Mesenteric fat pad (tissue), 1 donor: ENCODE results near the gene ABCA13. TPM values are rescaled to one million over a fixed set of nuclear protein-coding genes. Genes with fewer than 3 reads are reported as not detected.

ENCODE experiments used
- DNase-seq: peaks from one replicate; pipeline ENCODE4 v3.0.0-alpha.2; 2020; ENCODE audit warnings: low spot score
- total RNA-seq: library from RNA; stranded (reverse); fragmentation: NEBNext Ultra II Directional; extraction: Animal tissue kit (Norgen Biotek cat#: 25700); gene quantifications from one replicate; pipeline ENCODE4 v1.2.1, GENCODE V29; 2021
- donor health status: DM: yes; HTN: yes; CAD: no.

ABCA13 gene
- total RNA-seq, 1 donor from 2014 or later = 0.67 TPM

DNA sequence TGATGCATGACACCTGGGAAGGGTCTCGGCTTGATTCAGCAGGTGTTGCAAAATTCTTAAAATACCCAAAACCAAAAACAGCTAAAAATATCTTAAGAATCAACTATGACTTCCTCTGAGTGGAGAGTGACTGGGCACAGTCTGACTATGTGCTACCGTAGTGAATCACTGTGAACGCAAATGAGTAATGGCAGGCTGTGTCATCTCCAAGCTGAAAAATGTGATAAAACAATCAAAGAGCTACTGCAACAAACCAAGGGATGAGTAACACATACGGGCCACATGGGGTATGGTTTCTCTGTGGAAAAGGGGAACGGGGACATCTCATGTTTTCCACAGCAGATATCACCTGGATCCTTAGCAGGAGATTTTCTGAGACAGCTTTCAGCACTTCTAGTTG lies 127.5 kb downstream of the ABCA13 start:
- DNase-seq = no peak

DNA sequence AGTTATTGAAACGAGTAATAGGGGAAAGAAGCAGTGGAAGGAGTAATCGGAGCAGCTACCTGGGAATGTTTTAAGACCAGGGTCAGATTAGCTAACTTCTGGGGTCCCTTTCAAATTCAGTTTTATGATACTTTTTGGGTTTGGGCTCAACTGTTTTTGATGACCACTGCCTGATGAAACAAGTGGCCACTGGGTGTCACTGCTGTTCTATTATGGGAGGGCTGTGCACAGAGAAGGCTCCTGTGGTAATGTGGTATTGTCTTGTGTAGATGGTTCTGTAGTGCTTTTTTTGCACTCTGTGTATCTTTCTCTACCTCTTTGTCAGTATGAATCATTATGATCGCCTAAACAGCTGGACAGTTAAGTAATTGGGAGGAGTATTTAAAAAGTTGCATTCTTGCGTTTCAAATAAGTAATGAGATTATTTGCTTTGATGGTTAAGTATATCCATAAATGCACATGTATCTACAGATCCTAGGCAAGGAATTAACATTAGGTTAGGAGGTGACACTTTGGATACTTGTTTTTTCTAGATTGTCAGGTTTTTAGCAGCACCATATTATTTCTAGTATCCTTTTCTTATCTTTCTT lies 128.4 kb downstream of the ABCA13 start:
- no peak for DNase-seq

DNA sequence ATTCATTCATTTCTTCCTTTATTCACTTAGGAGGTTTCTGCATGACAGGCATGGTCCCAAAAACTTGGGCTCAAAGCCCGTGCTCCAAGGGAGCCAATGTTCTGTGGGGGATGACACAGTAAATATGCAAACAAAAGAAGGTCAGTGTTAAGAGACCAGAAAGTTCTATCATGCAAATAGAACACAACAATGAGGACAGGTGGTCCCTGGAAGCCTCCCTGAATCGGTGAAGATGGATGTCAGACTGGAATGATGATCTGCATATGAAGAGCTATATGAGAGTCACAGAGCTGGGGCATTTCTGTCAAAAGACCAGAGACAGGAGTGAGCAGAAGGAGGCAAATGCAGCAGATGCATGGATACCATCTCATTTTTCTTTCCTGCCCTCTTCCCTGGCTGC lies 129.0 kb downstream of the ABCA13 start:
- DNase-seq = no peak

DNA sequence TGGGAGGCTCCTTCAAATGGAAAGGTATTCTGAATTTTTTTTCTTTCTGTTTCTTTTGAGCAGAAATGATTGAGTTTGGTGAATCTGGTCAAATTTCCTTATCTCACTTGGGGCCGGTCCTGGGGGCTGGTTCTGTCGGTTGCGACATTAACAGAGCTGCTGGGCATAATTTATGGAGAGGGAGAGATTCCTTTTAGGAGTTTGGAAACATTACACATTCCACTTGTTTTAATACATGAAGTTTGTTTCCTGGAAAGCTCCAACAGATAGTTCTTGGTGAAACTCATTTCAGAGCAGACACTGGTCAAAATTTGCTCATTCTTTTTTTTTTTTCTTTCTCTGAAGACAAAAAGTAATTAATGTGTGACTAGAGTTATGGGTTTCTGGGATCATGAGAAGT lies 129.9 kb downstream of the ABCA13 start:
- no peak for DNase-seq

DNA sequence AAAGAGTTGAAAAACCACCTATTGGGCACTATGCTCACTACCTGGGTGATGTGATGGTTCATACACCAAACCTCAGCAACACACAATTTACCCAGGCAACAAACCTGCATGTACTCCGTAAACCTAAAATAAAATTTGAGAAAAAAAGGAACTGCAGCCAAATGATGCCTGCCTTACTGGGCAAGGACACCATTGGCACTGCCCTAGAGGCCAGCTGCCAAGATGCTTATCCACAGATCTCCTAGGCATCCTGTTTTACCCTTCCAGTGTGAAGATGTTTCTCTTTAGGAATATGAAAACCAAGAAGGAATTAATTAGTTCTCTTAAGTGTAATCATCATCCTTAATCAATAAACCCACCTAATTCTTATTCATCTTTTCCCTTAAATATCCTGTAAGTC lies 133.4 kb downstream of the ABCA13 start:
- no peak for DNase-seq

DNA sequence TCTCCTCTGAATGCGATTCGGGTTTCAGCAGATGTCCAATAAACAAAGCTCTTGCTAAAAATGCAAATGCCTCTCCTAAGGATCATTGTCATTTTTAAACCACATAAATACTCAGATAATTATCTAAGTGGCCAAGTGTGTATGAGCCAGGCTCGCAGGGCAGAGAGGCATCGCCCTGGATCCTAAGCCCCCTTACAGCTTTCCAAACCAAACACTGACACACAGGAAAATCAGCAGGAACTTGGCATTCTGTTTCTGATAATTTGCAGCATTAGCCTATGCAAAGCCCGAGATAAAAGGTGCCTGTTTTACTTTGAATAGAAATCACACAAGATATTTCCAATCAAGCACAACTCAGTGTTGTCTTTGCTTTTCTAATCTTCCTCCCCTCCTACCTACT lies 134.4 kb downstream of the ABCA13 start:
- DNase-seq = no peak

DNA sequence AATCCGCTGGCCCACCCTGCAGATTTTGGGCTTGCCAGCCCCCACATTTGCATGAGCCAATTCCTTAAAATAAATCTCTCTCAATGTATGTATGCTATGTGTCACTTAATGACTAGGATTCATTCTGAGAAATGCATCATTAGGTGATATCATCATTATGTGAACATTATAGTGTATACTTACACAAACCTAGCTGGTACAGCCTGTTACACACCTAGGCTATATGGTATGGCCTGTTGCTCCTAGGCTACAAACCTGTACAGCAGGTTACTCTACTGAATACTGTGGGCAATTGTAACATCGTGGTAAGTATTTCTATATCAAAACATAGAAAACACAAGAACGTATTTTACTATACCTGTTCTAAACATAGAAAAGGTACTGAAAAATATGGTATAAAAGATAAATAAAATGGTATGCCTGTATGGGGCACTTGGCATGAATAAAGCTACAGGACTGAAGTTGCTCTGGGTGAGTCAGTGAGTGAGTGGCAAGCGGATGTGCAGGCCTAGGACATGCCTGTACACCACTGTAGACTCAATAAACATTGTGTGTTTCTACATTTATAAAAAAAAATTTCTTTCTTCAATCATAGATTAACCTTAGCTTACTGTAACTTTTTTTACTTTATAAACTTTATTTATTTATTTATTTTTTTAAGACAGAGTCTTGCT lies 135.9 kb downstream of the ABCA13 start:
- DNase-seq = no peak

DNA sequence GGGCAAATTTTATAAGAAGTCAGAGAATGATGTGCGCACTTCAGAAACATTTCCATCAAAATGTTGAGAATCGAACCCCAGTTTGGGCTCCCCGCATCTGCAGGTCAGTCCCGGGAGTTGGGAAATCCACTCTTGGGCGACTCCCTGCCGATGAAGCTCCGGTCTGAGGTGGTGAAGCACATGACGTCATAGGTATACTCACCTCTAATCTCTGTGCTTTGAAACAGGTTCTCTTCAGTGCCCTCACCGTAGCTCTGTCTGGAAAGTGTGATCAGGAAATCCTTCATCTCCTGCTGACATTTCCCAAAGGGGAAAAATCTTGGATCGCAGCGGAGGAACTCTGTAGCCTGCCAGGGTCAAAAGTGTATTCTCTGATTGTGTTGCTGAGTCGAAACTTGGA lies 138.5 kb downstream of the ABCA13 start:
- no peak for DNase-seq

DNA sequence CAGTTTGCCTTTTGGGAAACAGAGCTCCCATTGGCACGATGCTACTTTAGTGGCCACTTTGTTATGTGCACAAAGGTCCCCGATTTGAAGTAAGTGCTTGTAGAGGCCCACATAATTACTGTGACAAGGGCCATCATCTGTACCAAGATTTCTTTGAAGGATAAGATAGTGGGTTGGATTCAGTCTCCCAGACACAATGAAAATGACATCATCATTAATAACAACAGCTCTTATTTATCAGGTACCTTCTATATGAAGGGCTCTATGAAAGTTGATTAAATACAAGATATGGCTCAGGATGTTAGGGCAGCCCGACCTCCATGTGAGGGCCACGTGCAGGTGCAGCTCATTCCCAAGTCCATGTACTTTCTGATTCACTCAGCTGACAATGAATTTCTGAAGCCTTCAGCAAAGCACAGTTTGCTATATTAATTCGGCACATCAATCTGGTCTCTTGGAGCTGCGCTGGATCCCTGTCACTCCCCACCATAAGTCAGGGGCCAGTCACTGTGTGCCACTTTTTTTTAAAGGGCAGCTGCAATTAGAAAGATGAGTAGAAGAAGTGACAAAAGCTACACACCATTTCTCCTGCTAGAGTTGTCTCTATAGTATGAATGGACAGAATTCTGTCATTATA lies 140.3 kb downstream of the ABCA13 start:
- DNase-seq = no peak

DNA sequence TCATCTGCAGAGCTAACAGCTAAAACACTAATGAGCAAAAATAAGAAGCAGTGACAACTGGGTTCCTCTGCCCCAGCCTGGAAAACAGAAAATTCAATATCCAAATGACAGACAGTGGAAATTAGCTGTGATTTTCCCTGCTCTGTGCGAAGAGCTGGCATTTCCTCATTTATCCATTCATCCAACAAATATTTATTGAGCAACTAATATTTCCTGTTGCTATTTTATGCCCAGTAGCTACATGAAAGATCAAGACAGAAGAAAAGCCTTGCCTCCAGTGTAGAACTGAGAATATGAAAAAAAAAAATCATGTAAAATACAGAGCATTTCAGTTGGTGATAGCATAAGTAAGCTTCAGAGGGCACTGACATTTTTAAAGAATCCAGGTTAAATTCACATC lies 140.9 kb downstream of the ABCA13 start:
- no peak for DNase-seq

DNA sequence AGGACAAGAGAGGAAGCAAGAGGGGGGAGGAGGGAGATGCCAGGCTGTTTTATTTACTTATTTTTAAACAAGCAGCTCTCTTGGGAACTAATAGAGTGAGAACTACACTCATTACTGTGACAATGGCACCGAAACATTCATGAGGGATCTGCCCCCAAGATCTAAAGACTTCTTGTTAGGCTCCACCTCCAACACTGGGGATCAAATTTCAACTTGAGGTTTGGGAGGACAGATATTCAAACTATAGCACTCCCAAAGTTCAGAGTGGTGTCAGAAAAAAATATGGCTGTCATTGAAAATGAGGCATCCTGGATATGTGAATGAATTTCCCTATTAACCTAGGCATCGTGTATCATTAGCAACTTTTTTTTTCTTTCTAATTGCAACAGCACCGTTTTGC lies 145.5 kb downstream of the ABCA13 start:
- no peak for DNase-seq

DNA sequence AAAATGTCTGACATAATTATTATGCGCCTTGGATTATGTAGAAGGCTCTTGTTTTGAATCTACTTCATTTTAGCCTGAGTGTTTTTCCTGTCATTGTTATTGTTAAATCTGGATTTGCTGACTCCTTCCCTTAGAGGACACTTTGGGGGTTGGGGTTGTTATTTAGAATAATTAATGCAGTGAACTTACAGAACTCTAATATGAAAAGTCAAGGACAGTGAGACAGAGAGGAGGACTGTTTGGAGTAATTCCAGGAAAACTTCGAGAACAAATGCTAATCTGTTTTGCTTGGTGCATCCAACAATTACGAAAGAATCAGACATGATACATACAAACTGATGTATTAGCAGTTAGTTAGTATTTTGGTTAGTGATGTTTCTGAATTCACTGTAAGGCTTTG lies 146.1 kb downstream of the ABCA13 start:
- DNase-seq = no peak

DNA sequence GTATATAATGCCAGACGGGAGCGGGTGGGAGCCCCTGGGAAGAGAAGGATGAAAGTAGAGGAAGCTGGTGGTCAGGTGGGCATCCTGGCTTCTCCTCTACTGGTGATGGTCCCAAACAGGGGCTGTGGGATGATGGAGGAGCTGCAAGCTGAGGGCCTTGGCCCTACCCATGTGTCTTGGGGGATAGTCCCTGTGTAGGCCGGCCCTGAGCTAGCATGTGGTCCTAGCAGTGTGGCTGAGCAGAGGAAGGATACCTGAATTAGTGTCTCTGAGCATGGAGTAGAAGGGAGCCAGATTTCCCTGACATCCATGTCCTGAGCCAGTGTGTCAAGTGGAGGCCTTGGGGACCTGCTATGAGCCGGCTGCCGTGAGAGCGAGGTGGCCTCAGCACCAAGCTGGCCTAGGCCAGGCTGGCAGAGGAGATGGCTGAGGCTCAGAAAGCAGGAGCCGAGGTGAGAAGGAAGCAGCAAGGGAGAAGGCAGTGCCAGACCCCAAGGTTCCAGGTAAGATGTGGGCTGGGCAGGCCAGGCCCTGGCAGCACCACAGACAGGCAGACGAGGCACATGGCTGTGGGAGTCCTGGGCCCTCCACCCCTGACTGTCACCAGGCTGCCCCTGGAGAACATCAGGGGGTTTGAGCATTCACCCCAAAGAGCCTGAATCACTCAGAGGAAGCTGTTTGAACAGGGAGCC lies 150.2 kb downstream of the ABCA13 start:
- DNase-seq = no peak

DNA sequence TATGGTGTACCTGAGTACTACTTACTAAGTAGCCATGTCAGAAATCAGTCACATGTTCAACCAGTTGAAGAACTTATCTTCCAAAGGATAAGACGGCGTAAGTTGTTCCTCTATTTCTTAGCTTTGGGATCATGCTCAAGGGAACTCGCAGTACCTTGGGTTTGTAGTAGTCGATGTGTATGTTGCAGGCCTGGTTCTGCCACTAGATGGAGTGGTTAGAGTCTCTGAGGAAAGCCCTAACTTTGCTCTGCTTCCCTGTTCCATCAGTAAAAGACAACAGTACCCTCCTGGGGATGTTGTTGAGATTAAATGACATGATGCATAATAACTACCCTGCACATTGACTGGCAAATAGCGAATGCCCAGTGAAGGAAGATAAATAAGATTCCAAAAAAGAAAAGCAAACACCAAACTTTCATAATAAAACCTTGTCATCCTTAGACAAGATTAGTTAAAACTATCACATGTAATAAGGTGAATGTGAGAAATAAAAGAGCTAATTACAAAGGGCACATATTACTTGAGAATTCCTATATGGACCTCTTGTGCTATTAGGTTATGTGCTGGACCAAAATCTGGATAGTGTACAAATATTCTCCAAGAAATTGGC lies 165.9 kb downstream of the ABCA13 start:
- DNase-seq = no peak

DNA sequence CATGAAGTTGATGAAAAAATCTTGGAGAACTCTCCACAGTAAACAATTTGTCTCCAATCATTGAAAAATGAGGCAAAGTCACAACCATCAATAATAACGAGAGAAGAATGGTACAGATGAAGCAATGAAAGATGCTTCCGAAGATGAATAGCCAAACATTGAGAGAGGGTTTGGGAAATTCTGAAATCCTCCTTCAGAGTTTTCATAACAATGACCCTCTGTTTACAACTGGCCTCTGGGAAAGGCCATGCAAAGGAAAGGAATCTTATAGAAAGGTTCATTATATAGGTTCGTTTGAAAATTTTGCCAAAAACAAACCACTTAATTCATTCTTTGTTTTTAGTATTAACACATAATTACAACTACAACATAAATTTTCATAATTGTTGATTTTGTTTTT lies 166.5 kb downstream of the ABCA13 start:
- no peak for DNase-seq

DNA sequence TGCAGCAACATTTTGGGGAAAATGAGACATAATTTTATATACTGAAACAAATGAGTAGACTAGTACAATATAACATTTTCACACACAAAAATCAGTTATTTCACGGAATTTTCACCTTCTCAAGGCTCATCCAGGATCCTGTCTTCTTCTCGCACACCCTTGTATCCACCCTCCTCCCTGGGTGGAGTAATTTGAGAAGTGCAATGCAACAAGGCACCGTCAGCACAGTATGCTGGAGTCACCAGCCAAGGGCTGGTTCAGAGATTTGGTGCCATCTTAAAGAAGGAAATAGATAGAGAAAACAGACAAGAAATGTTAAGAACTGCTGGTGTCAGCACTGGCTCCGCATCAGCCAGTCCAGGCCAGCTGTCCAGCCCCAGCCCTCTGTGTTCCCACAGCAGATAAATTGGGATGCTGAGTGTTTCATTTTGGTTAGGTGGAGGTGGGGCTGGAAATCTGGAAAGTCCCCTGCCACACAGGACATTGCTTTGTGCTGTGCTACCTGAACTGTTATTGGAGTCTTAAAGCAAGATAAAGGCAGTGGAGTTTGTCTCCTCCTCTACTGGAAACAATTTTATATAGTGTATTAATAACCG lies 176.1 kb downstream of the ABCA13 start:
- DNase-seq = no peak

DNA sequence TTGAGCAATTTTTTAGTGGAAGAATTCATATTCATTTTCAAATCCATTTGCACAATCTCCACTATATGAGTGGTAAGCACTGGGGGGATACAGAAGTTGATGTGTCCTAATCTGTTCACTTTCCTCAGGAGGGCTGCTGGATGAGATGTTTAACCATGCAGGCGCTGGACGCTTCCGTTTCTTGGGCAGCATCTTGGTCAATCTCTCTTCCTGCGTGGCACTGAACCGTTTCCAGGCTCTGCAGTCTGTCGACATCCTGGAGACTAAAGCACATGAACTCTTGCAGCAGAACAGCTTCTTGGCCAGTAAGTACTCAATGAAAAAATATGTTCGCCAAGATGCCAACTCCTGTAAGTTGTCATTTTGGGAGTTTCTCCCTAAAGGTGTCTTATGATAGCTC lies 179.3 kb downstream of the ABCA13 start:
- no peak for DNase-seq

DNA sequence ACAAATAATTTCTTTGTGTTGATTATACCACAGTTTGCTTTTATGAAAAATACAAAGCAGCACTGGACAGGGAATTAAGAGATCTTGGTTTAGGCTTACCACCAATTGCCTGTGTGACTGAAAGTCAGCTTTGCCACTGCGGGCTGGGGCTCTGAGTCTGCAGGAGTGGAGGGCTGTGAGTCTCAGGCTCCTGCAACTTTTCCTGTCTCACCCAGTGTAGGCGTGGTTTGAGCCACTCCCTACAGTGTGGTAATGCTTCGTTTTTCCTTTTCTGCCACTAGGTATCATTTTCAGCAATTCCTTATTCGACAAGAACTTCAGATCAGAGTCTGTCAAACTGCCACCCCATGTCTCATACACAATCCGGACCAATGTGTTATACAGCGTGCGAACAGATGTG lies 180.6 kb downstream of the ABCA13 start:
- DNase-seq = no peak

DNA sequence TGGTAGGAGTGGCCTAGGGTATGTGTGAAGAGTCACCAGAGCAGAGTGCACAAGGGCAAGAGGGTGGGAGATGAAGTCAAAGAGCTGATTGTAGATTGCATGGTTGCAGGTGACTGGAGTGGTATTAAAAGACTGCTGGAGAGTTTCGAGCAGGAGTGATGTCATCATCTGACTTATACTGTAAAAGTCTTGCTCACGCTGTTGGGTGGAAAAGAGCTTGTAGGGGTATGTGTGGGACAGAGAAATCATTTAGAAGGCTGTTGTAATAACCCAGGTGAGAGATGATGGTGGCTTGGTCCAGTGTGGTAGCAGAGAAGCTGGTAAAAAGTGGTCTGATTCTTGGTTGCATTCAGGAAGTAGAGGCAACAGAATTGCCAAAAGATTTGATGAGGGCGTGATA lies 184.1 kb downstream of the ABCA13 start:
- no peak for DNase-seq

DNA sequence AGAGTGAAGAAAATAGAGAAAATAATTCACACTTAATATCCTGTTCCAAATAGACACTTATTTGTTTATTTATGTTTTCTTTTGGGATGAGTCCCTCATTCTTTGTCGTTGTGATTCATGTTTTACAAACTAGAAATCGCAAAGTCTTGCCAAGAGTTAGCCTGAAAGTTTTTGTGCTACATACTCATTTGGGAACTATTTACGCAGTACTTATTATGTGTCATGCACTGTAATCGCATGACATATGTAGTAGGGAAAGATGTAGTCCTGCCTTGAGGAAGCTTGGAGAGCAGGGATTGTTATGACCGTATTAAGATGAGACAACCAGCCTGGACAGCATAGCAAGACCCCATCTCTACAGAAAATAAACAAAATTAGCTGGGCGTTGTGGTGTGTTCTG lies 189.3 kb downstream of the ABCA13 start:
- DNase-seq = no peak

DNA sequence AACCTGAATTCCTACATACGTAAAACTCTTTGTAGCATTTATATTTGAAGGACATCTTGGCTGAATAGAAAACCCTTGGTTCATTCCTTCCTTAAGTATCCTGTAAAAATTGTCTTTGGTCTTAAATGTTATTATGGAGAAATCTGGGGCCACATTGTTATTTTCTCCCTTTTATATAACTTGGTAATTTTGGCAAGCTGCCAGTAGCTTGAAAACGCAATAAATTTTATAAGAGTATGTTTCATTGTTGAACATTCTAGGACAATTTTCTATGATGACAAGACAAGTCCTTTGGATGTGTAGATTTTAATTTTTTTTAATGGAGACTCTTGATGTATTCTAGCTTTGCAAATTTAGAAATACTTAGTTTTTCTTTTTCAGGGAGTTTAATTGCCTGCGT lies 191.9 kb downstream of the ABCA13 start:
- no peak for DNase-seq

DNA sequence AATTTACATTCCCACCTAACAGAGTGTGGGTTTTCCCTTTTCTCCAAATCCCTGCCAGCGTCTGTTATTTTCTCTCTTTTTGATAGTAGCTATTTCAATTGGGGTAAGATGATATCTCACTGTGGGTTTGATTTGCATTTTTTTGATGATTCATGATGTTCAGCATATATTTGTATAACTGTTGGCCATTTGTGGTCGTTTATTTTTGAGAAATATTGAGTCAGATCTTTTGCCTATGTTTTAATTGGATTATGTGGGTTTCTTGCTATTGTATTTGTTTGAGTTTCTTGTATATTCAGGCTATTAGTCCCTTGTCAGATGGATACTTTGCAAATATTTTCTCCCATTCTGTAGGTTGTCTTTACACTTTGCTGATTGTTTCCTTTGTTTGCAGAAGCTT lies 193.8 kb downstream of the ABCA13 start:
- no peak for DNase-seq
